IMR-90 (cell line): ENCODE data around the gene SEZ6L. TPM values are rescaled to one million over a fixed set of nuclear protein-coding genes. Genes with fewer than 3 reads are reported as not detected.

Source experiments
- ATAC-seq: fragments of 200-7000 bp; cut with Tn5 transposase; 2 replicates; pipeline ENCODE4 v1.9.1; 2020; ENCODE audit warnings: low read depth, mild to moderate bottlenecking, moderate library complexity
- BruUV-seq: library from RNA; stranded (reverse); fragments of 400-500 nt; replicated peaks from 2 replicates; lab custom pipeline; 2021; lab: Mats Ljungman, UMichigan
- CTCF ChIA-PET: fragments of 300-600 bp; formaldehyde crosslinking; extraction: SDS; loops from one replicate; lab custom pipeline; 2021; ENCODE audit warnings: antibody characterized with exemption; lab: Yijun Ruan, JAX
- POLR2A ChIA-PET: fragments of 300-600 bp; sonication (Branson Sonifier 250); formaldehyde crosslinking; loops from one replicate; lab custom pipeline; 2022; ENCODE audit warnings: antibody characterized with exemption; ENCODE audit not compliant: unreplicated experiment; lab: Charles Lee
- DNase-seq: peaks from one replicate; pipeline ENCODE4 v3.0.0; 2013
- H2AFZ ChIP-seq: replicated peaks from 2 replicates; pipeline ENCODE3; 2013; ENCODE audit warnings: low read length, mild to moderate bottlenecking; ENCODE audit not compliant: poor library complexity
- H2AK5ac ChIP-seq: 2 replicates; pipeline ENCODE4 v1.6.1; 2013; ENCODE audit warnings: low read depth, low read length, inconsistent platforms
- H2AK9ac ChIP-seq: replicated peaks from 2 replicates; pipeline ENCODE3; 2013; ENCODE audit warnings: mild to moderate bottlenecking, low read depth, low read length, moderate library complexity; ENCODE audit not compliant: poor library complexity
- H2BK120ac ChIP-seq: 2 replicates; pipeline ENCODE4 v1.6.1; 2013; ENCODE audit warnings: low read depth, low read length, inconsistent platforms
- H2BK15ac ChIP-seq: 3 replicates; pipeline ENCODE4 v1.6.1; 2013; ENCODE audit warnings: low read depth, low read length, inconsistent platforms
- H2BK20ac ChIP-seq: 2 replicates; pipeline ENCODE4 v1.6.1; 2013; ENCODE audit warnings: low read depth, mild to moderate bottlenecking, inconsistent platforms, low read length, moderate library complexity
- H2BK5ac ChIP-seq: 2 replicates; pipeline ENCODE4 v1.6.1; 2013; ENCODE audit warnings: mild to moderate bottlenecking, low read depth, low read length, inconsistent platforms; ENCODE audit not compliant: poor library complexity, severe bottlenecking
- H3K14ac ChIP-seq: replicated peaks from 2 replicates; pipeline ENCODE4 v1.6.1; 2013; ENCODE audit warnings: low read depth, low read length, inconsistent platforms
- H3K18ac ChIP-seq: 2 replicates; pipeline ENCODE4 v1.6.1; 2013; ENCODE audit warnings: low read depth, low read length, control low read depth
- H3K23ac ChIP-seq: 2 replicates; pipeline ENCODE4 v1.6.1; 2013; ENCODE audit warnings: low read depth, low read length, inconsistent platforms
- H3K27ac ChIP-seq: 2 replicates; pipeline ENCODE4 v1.5.1; 2013; ENCODE audit warnings: mild to moderate bottlenecking, control low read depth, low read length; ENCODE audit not compliant: insufficient read depth
- H3K27me3 ChIP-seq: 2 replicates; pipeline ENCODE4 v1.6.1; 2013; ENCODE audit warnings: low read length; ENCODE audit not compliant: control insufficient read depth, insufficient read depth
- H3K36me3 ChIP-seq: 2 replicates; pipeline ENCODE4 v1.6.1; 2013; ENCODE audit warnings: low read length, mixed read lengths; ENCODE audit not compliant: control insufficient read depth, insufficient read depth
- H3K4ac ChIP-seq: 2 replicates; pipeline ENCODE4 v1.6.1; 2013; ENCODE audit warnings: low read depth, low read length, inconsistent platforms
- H3K4me1 ChIP-seq: 2 replicates; pipeline ENCODE4 v1.6.1; 2013; ENCODE audit warnings: low read length, mixed read lengths; ENCODE audit not compliant: control insufficient read depth, insufficient read depth
- H3K4me2 ChIP-seq: 2 replicates; pipeline ENCODE4 v1.6.1; 2013; ENCODE audit warnings: low read depth, mild to moderate bottlenecking, control low read depth, low read length, moderate library complexity
- H3K4me3 ChIP-seq: 2 replicates; pipeline ENCODE4 v1.5.1; 2013; ENCODE audit warnings: low read depth, mild to moderate bottlenecking, control low read depth, low read length, moderate library complexity; ENCODE audit not compliant: insufficient read depth
- H3K56ac ChIP-seq: 2 replicates; pipeline ENCODE4 v1.6.1; 2013; ENCODE audit warnings: low read length, inconsistent platforms; ENCODE audit not compliant: insufficient read depth; ENCODE audit errors: extremely low read depth
- H3K79me1 ChIP-seq, 2 experiments: 2 replicates each; pipeline ENCODE4 v1.6.1; 2013; ENCODE audit warnings: low read length in 2 of 2, inconsistent platforms in 1 of 2, low read depth in 1 of 2
- H3K9ac ChIP-seq: 2 replicates; pipeline ENCODE4 v1.6.1; 2013; ENCODE audit warnings: low read depth, low read length, control low read depth
- H3K9me1 ChIP-seq: 2 replicates; pipeline ENCODE4 v1.6.1; 2013; ENCODE audit warnings: low read length, inconsistent platforms; ENCODE audit not compliant: insufficient read depth
- H3K9me3 ChIP-seq: 2 replicates; pipeline ENCODE4 v1.6.1; 2013; ENCODE audit warnings: low read length; ENCODE audit not compliant: control insufficient read depth, insufficient read depth
- H4K20me1 ChIP-seq: 2 replicates; pipeline ENCODE4 v1.6.1; 2013; ENCODE audit warnings: low read length, inconsistent platforms; ENCODE audit not compliant: insufficient read depth
- H4K5ac ChIP-seq: 2 replicates; pipeline ENCODE4 v1.6.1; 2013; ENCODE audit warnings: mild to moderate bottlenecking, low read depth, low read length, control low read depth
- H4K8ac ChIP-seq, 2 experiments: 2 replicates each; pipeline ENCODE4 v1.6.1; 2013; ENCODE audit warnings: low read depth in 2 of 2, low read length in 2 of 2, control low read depth in 1 of 2, inconsistent platforms in 1 of 2
- H4K91ac ChIP-seq: 2 replicates; pipeline ENCODE4 v1.6.1; 2013; ENCODE audit warnings: low read depth, low read length, inconsistent platforms; ENCODE audit not compliant: insufficient read depth
- BHLHE40 ChIP-seq: fragments of 150-350 bp; IDR thresholded peaks from 2 replicates; pipeline ENCODE4 v1.6.1; 2016; ENCODE audit warnings: mild to moderate bottlenecking, low read depth, low read length
- CHD1 ChIP-seq: IDR thresholded peaks from 2 replicates; pipeline ENCODE4 v1.6.1; 2012; ENCODE audit warnings: low read depth, low read length, improper control_type of control experiment
- CTCF ChIP-seq: conservative IDR thresholded peaks from 2 replicates; pipeline ENCODE4 v1.5.1; 2012; ENCODE audit warnings: mild to moderate bottlenecking, low read depth, low read length, improper control_type of control experiment
- ELK1 ChIP-seq: fragments of 150-350 bp; IDR thresholded peaks from 2 replicates; pipeline ENCODE4 v1.6.1; 2016; ENCODE audit warnings: low read depth, mild to moderate bottlenecking, low read length, moderate library complexity, borderline replicate concordance
- FOS ChIP-seq: fragments of 150-350 bp; IDR thresholded peaks from 2 replicates; pipeline ENCODE4 v1.6.1; 2016; ENCODE audit warnings: low read depth, low read length
- MAFK ChIP-seq: IDR thresholded peaks from 2 replicates; pipeline ENCODE4 v1.6.1; 2012; ENCODE audit warnings: low read depth, low read length, improper control_type of control experiment
- MAZ ChIP-seq: IDR thresholded peaks from 2 replicates; pipeline ENCODE4 v1.6.1; 2012; ENCODE audit warnings: low read depth, mild to moderate bottlenecking, low read length, improper control_type of control experiment, moderate library complexity, borderline replicate concordance
- MXI1 ChIP-seq: IDR thresholded peaks from 2 replicates; pipeline ENCODE4 v1.6.1; 2012; ENCODE audit warnings: low read depth, mild to moderate bottlenecking, low read length, moderate library complexity, borderline replicate concordance
- NFE2L2 ChIP-seq: fragments of 150-350 bp; IDR thresholded peaks from 2 replicates; pipeline ENCODE4 v1.6.1; 2016; ENCODE audit warnings: low read depth, mild to moderate bottlenecking, low read length
- POLR2A ChIP-seq: IDR thresholded peaks from 2 replicates; pipeline ENCODE4 v1.6.1; 2012; ENCODE audit warnings: mild to moderate bottlenecking, low read depth, low read length
- RAD21 ChIP-seq: IDR thresholded peaks from 2 replicates; pipeline ENCODE4 v1.6.1; 2012; ENCODE audit warnings: low read length, improper control_type of control experiment
- RCOR1 ChIP-seq: IDR thresholded peaks from 2 replicates; pipeline ENCODE4 v1.6.1; 2012; ENCODE audit warnings: mild to moderate bottlenecking, low read length, improper control_type of control experiment; ENCODE audit not compliant: insufficient replicate concordance
- RFX5 ChIP-seq: IDR thresholded peaks from 2 replicates; pipeline ENCODE4 v1.8.0; 2012; ENCODE audit warnings: low read depth, mild to moderate bottlenecking, low read length, moderate library complexity
- SMC3 ChIP-seq: fragments of 150-350 bp; IDR thresholded peaks from 2 replicates; pipeline ENCODE4 v1.6.1; 2016; ENCODE audit warnings: low read depth, mild to moderate bottlenecking, antibody characterized with exemption, low read length, moderate library complexity
- USF2 ChIP-seq: fragments of 150-350 bp; IDR thresholded peaks from 2 replicates; pipeline ENCODE4 v1.6.1; 2017; ENCODE audit warnings: mild to moderate bottlenecking, antibody characterized with exemption, low read length, low read depth
- WGBS, 2 experiments: methylation state at CpG; one replicate each; pipeline versions ENCODE4 v1.1.5 to v1.1.7; 2013; ENCODE audit warnings: missing lambda C conversion rate in 2 of 2; ENCODE audit not compliant: insufficient read length in 1 of 2; ENCODE audit errors: extremely low coverage in 2 of 2; 5-methylcytosine and 5-hydroxymethylcytosine counted together
- dilution Hi-C: fragments of 300-500 bp; cut with HindIII; formaldehyde crosslinking; loops from one replicate; pipeline ENCODE4 v1.14.3; 2018; ENCODE audit warnings: low sequenced_read_pairs; ENCODE audit not compliant: unreplicated experiment
- in situ Hi-C: fragments of 300-500 bp; cut with MboI; formaldehyde crosslinking; loops from 3 replicates; pipeline ENCODE4 v1.14.3; 2019; ENCODE audit warnings: low sequenced_read_pairs, inconsistent platforms, mixed read lengths
- intact Hi-C: fragments of 100-400 bp; cut with micrococcal nuclease; formaldehyde crosslinking; loops from 2 replicates; pipeline ENCODE4 v1.10.0; 2022
- polyA plus RNA-seq, 3 experiments: library from polyadenylated mRNA; depleted of rRNA; stranded (reverse); fragments of >200 nt; gene quantifications; 2 replicates each; pipeline ENCODE4 v1.2.3, GENCODE V29; 2012; ENCODE audit warnings: low replicate concordance in 1 of 3
- total RNA-seq: library from RNA; depleted of rRNA; stranded (reverse); fragments of >200 nt; gene quantifications from 2 replicates; pipeline ENCODE4 v1.2.3, GENCODE V29; 2012

Gene SEZ6L
- total and polyA plus RNA-seq, 2 of the 4 experiments (the other 2 are of a cell fraction) = not detected

- no peak overlapping the region for H4K91ac ChIP-seq
- intact Hi-C loops (no loop called here), dilution Hi-C loops (no loop called here), in situ Hi-C loops (no loop called here)
- H2BK5ac ChIP-seq = no peak overlapping the region
- no peak overlapping the region for H3K4ac ChIP-seq
- no peak overlapping the region for H2BK120ac ChIP-seq
- H3K18ac ChIP-seq = no peak overlapping the region
- H3K27ac ChIP-seq = no peak overlapping the region
- H3K9me1 ChIP-seq = 0 out of 2 replicates have a peak, but pooled peaks cover 6% of the 10 kb centered on the region
- no peak overlapping the region for H2AFZ ChIP-seq
- H3K79me1 ChIP-seq = no peaks in the 10 kb centered on the region
- H3K9me3 ChIP-seq = no peaks in the 10 kb centered on the region
- 0 out of 2 replicates have a peak, but pooled peaks cover 2% of the 10 kb centered on the region for H3K4me1 ChIP-seq
- H3K4me3 ChIP-seq = no peak overlapping the region
- no peak overlapping the region for H3K4me2 ChIP-seq
- H2AK5ac ChIP-seq = no peak overlapping the region
- H2BK15ac ChIP-seq = no peak overlapping the region
- no peaks in the 10 kb centered on the region; the same call in 1 of the 2 replicates for H3K36me3 ChIP-seq
- H3K56ac ChIP-seq = no peak overlapping the region
- DNase-seq (no peak), ATAC-seq (no peak)
- no peak overlapping the region for H2AK9ac ChIP-seq
- H4K20me1 ChIP-seq = no peaks in the 10 kb centered on the region
- H3K23ac ChIP-seq = no peak overlapping the region
- BruUV-seq = no TSS peak
- no peak overlapping the region for H3K9ac ChIP-seq
- no peak overlapping the region for H2BK20ac ChIP-seq
- ChIA-PET CTCF (interaction anchor here (0.8 kb wide), 1 partner anchor 14 kb away, joined by 6 read pairs; no protein-coding TSS in a partner anchor), POLR2A (no interaction called here)
- H4K8ac ChIP-seq = no peak overlapping the region
- H3K27me3 ChIP-seq = peaks cover 16% of the 10 kb centered on the region
- WGBS, 2 experiments = 91% methylated on average over 7 of the region's 13 CpGs; no CpG with 5 or more reads in 1 of the 2 experiments
- H3K14ac ChIP-seq = no peak overlapping the region
- H4K5ac ChIP-seq = no peak overlapping the region
- TF ChIP-seq ELK1 (no peak), SMC3 (no peak), FOS (no peak), USF2 (no peak), CHD1 (no peak), RCOR1 (no peak), RAD21 (no peak), MXI1 (no peak), CTCF (no peak), POLR2A (no peak), MAFK (no peak), BHLHE40 (no peak), NFE2L2 (no peak), RFX5 (no peak), MAZ (no peak)
These were observed 262.2 kb downstream of the SEZ6L start for GRCh38 chr22:26431261-26431995.
